Measurements from ENCODE around the gene JAKMIP1.

JAKMIP1 gene

DNA sequence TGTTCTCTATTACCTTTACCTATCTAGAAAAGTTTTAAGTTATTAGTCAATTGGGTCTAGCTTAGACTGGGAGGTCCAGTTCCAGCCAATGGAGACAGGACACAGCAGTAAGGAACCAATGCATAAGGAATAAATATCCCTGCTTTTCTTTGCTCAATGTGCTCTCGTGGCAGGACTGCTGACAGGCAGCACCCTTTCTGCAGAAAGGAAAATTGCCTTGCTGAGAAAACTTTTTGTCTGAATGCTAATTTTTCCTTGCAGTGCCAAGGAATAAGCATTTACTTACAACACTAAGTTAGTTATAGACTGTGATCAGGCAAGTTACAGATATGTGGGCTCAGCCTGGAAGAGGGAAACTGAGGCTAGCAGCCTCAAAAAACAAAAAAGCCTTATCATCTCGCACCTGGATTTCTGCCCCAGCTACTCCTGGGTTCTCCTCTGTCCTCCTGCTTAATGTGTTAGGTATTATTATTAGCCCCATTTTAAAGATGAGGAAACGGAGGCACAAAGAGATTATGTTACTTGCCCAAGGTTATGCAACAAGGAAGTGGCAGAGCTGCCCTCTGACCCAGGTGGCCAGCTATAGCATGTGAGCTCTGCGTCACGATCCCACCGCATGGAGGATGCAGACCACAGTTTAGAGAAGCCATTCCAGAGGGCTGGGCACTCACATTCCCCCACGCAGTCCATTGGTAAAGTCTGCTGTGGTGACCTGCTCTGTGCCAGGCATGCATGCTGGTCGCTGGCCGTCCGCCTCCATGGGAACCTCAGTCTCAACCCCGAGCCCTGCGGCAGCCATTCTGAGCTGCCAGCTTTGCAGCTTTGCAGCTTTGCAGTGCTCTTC is 141.6 kb downstream of the JAKMIP1 start:
- TF ChIP-seq, protein P1, sequence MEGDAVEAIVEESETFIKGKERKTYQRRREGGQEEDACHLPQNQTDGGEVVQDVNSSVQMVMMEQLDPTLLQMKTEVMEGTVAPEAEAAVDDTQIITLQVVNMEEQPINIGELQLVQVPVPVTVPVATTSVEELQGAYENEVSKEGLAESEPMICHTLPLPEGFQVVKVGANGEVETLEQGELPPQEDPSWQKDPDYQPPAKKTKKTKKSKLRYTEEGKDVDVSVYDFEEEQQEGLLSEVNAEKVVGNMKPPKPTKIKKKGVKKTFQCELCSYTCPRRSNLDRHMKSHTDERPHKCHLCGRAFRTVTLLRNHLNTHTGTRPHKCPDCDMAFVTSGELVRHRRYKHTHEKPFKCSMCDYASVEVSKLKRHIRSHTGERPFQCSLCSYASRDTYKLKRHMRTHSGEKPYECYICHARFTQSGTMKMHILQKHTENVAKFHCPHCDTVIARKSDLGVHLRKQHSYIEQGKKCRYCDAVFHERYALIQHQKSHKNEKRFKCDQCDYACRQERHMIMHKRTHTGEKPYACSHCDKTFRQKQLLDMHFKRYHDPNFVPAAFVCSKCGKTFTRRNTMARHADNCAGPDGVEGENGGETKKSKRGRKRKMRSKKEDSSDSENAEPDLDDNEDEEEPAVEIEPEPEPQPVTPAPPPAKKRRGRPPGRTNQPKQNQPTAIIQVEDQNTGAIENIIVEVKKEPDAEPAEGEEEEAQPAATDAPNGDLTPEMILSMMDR (conservative IDR thresholded peaks at IDR 0.05; ENCODE audit: low read depth, low read length): no peak
- DNase-seq (ENCODE audit: low read depth): no peak
- no peak overlapping the region for H3K4me3 ChIP-seq (ENCODE audit: low read depth, low read length)

DNA sequence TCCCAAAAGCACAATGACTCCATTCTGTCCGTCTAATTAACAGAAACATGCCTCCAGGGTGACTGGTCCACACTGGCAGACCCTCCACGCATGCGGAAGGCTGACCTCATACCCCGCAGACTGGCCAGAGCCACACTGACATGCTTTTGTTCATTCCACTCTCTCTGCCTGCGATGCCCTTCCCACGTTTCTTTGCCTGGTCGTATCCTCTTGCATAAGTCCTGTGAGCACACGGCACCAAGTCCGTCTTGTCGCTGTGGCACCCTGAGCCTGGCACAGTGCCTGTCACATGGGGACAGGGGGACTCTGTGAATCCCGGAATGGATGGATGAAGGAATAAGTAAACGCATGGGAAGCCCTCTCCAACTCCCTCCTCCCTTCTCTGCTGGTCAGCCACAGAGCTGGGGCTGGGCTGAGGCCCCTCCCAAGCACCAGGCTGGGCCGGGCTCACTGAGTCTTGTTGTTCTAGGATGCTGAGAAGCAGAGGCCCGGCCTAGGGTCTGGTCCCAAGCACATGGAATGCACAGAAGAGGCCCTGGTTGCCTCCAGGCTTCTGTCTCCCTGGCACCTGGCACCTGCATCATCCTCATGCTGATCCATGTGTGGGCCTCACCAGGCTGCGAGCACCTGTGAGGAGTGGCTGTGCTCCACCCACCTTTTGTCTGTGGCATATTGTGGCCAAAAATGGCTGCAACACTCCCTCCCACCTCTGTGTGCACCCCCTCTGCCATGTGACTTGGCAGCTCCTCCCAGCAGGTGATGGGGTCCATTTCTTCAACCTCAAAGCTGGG is 143.2 kb downstream of the JAKMIP1 start:
- H3K4me3 ChIP-seq (ENCODE audit: low read depth, low read length): no peak overlapping the region
- no peak for DNase-seq (ENCODE audit: low read depth)
- TF ChIP-seq, protein P1 (conservative IDR thresholded peaks at IDR 0.05; ENCODE audit: low read depth, low read length): no peak

DNA sequence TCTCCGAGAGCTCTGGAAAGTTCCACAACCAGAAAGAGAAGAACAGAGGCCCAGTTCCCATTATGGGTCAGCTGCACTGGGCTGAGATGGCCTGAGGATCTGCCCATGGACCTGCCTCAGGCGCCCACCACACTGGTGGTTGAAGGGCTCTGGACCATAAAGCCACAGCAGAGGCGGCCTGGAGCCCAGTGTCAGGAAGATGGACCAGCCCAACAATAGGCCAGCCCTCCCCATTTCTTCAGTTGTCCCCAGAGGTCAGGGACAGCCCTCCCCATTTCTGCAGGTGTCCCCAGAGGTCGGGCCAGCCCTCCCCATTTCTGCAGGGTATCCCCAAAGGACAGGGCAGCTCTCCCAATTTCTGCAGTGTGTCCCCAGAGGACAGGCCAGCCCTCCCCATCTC is 144.9 kb downstream of the JAKMIP1 start:
- TF ChIP-seq, protein P1 (conservative IDR thresholded peaks at IDR 0.05; ENCODE audit: low read depth, low read length): no peak
- H3K4me3 ChIP-seq (ENCODE audit: low read depth, low read length): no peak overlapping the region
- DNase-seq (ENCODE audit: low read depth): no peak

DNA sequence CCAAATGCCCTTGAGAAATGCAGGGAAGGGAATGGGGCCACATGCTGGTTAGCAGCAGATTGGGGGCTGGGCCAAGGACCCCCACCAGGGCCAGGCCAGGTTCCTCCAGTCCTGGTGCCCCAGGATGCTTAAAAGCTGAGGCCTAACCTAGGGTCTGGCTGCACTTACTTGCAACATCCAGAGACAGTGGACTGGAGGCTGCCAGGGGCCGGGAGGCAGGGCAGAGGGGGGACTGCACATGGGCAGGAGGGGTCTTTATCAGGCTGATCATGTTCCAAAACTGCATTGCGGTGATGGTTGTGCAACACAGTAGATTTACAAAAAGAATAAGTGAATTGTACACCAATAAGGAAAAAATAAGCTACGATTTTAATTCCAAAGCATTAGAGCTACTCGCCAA is 145.3 kb downstream of the JAKMIP1 start:
- no peak for DNase-seq (ENCODE audit: low read depth)
- TF ChIP-seq, protein P1 (conservative IDR thresholded peaks at IDR 0.05; ENCODE audit: low read depth, low read length): no peak
- no peak overlapping the region for H3K4me3 ChIP-seq (ENCODE audit: low read depth, low read length)

DNA sequence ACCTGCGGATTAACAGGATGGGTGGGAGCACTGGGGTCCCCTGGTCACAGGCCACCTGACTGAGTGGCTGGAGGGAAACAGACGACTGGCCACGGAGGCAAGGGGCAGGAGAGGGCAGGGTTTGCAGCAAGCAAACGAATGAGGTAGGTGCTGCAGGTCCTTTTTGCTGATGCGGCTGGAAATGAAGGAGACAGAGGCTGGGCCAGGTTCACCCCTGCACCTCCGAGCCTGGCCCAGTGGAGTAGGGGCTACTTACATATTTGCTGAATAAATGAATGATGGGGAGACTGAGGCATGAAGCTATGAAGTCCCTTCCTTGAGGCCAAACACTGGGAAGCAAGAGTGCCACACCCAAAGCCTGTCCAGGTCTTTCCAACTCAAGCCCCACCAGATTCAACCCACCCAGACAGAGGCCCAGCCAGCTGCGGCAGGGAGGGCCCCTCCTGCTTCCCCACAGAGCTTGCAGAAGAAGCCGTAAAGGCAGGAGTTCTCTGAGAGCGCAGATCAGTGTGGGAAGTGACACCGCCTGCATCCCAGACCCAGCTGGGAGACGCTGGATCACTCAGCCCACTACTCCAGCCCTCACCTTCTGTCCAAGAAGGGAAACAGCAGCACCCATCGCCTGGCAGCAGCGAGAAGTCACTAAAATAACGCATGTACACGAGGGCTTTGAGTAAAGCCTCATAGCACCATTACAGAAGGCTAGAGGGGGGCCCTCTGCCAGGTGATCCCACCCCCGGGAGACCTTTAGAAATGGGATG is 146.0 kb downstream of the JAKMIP1 start:
- DNase-seq (ENCODE audit: low read depth): no peak
- TF ChIP-seq, protein P1 (conservative IDR thresholded peaks at IDR 0.05; ENCODE audit: low read depth, low read length): no peak
- H3K4me3 ChIP-seq (ENCODE audit: low read depth, low read length): no peak overlapping the region

DNA sequence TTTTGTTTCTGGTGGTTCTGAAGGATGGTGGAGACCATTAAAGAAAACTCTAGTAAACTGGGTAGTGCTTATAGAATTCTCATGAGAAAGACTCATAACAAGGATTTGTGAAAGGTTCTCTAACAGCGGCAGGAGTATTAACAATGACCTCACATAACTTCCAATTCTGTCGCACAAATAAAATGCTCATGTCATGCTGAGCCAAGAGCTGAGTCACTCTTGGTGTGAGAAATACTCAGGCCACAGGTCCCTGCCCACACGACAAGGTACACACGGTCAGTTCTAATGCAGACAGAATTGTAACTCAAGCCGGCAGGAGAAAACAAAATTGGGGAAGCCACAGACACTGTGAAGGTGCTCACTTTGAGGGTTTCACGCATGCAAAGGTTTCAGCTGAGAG is 147.7 kb downstream of the JAKMIP1 start:
- no peak for DNase-seq (ENCODE audit: low read depth)
- H3K4me3 ChIP-seq (ENCODE audit: low read depth, low read length): no peak overlapping the region
- TF ChIP-seq, protein P1 (conservative IDR thresholded peaks at IDR 0.05; ENCODE audit: low read depth, low read length): no peak

Data from choroid plexus epithelial cell (primary cell).